ENCODE results near the gene DCTN2.
"Not testable (repeated sequence)": the region's sequence is repeated elsewhere in the genome, so short reads cannot be mapped to it uniquely, and the experiment has no call there.

Gene DCTN2

DNA sequence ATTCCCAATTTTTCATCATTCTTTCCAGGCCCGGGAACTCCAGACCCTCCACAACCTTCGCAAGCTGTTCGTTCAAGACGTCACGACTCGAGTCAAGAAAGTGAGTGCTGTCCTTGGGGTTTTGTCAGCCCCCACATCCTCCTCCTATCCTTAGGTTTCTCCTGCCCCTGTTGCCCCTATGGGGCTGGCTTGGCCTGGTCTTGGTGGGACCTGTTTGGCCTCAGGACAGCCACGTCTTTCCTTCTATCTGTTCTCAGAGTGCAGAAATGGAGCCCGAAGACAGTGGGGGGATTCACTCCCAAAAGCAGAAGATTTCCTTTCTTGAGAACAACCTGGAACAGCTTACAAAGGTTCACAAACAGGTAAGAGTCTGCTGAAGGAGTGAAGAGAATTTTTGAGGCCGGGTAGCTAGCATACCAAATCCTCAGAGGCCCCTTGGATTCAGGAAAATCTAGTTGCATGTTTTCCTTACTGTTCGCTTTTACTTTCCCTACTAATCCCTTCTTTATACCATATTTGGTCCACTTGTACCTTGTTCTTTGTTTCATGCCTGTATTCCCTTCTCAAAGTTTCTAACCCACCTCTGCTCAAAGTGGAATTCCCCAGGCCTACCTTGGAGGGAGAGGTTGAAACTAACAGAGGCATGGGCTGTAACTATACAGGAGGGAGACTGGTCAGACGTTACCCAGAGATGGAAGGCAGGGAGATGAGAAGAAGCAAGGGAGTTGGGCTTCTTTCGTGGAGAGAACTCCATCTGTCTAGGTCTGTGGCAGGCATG lies 31.2 kb upstream of the DCTN2 start:
- no peak for DNase-seq (ENCODE audit: low read depth in 2 of 2)

DNA sequence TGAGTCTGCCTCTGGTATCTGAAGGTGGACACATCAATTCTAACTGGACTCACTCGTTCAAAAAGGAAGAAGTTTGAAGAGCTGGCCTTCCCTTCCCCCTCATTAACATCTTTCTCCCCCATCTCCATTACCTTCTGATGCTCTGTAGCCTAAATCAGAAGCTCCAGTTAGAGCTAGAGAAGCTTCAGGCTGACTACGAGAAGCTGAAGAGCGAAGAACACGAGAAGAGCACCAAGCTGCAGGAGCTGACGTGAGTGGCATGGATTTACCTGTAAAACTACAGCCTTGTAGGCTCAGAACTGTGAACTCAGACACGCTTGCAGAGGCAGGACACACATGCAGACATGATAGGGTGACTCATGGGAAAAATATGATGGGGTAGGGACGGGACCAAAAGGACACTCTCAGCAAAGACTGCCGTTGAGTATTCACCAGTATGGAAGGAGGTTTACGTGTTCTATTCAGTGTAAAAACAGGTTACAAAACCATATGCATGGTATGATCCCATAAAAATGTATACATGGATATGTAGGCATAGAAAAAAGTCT lies 29.7 kb upstream of the DCTN2 start:
- DNase-seq (ENCODE audit: low read depth in 2 of 2): no peak

GRCh38 chr12:57575771-57576612 lies 29.0 kb upstream of the DCTN2 start:
- no peak for DNase-seq (ENCODE audit: low read depth in 2 of 2)

DNA sequence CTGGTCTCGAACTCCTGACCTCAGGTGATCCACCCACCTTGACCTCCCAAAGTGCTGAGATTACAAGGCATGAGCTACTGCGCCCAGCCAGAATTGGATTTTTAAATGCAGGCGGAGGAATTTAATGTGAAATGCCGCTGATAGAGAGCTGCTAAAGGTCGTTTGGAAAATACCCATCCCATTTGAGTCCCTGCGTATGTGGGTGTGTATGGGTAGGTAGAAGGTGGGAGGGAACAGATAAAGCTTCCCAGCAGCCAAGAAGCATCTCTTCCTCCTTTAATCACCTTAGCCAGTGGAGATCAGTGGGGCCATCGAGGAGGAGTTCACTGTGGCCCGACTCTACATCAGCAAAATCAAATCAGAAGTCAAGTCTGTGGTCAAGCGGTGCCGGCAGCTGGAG lies 27.8 kb upstream of the DCTN2 start:
- no peak for DNase-seq (ENCODE audit: low read depth in 2 of 2)

DNA sequence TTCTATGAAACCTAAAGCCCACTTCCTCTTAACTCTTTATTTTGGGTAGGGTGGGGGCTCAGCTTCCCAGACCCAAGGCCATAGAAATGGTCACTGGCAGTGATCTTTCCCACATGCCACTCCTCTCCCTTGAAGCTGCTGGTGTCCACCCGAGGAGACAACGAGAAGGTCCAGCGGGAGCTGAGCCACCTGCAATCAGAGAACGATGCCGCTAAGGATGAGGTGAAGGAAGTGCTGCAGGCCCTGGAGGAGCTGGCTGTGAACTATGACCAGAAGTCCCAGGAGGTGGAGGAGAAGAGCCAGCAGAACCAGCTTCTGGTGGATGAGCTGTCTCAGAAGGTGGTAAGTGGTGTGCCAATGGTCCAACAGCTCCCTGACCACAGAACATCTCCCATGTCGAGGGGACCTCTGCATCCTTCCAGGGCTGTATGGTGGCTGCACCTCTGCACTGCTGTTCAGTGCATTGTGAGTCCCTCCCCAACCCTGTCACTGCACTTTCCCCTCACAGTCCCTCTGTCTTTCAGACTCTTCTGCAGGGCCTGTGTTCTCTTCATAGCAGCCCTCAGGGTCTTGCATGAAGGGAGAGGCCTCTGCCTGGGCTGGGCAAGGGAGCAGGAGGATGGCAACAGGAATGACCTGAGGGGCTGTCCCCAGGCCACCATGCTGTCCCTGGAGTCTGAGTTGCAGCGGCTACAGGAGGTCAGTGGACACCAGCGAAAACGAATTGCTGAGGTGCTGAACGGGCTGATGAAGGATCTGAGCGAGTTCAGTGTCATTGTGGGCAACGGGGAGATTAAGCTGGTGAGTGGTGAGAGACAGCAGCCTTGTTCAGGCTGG lies 25.2 kb upstream of the DCTN2 start:
- no peak for DNase-seq (ENCODE audit: low read depth in 2 of 2)

- DNase-seq (ENCODE audit: low read depth in 2 of 2): not testable (repeated sequence)
Observed at GRCh38 chr12:57570438-57570837, 23.4 kb upstream of the DCTN2 start.

DNA sequence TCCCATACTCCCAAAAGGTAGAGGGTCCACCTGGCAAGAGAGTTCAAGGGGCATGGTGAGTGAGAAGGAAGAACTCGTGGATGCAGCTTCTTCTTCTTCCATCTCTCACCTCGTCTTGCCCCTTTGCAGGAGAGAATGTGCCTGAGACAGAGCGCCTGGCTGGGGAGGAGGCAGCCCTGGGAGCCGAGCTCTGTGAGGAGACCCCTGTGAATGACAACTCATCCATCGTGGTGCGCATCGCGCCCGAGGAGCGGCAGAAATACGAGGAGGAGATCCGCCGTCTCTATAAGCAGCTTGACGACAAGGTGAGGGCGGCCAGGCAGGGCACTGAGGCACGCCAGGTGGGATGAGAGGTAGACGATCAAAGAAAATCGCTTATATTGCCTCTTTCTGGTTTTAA lies 22.9 kb upstream of the DCTN2 start:
- DNase-seq (ENCODE audit: low read depth in 2 of 2): no peak

- DNase-seq (ENCODE audit: low read depth in 2 of 2): no peak
Observed at GRCh38 chr12:57568838-57569237, 21.8 kb upstream of the DCTN2 start.

- DNase-seq (ENCODE audit: low read depth in 2 of 2): no peak
Observed at GRCh38 chr12:57564178-57564740, 17.3 kb upstream of the DCTN2 start.

- DNase-seq (ENCODE audit: low read depth in 2 of 2): no peak
Observed at GRCh38 chr12:57563358-57563757, 16.4 kb upstream of the DCTN2 start.

DNA sequence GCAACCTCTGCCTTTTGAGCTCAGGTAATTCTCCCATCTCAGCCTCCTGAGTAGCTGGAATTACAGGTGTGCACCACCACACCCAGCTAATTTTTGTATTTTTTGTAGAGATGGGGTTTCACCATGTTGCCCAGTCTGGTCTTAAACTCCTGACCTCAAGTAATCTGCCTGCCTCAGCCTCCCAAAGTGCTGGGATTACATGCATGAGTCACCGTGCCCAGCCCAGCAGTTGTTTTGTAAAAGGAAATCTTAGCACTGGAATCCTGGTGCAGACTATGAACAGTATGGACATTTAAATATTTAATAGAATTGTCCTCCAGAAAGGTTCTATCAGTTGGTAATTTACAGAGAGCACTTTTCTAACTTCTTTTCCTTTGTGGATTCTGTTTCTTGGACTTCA lies 14.1 kb upstream of the DCTN2 start:
- not testable (repeated sequence) for DNase-seq (ENCODE audit: low read depth in 2 of 2)

DNA sequence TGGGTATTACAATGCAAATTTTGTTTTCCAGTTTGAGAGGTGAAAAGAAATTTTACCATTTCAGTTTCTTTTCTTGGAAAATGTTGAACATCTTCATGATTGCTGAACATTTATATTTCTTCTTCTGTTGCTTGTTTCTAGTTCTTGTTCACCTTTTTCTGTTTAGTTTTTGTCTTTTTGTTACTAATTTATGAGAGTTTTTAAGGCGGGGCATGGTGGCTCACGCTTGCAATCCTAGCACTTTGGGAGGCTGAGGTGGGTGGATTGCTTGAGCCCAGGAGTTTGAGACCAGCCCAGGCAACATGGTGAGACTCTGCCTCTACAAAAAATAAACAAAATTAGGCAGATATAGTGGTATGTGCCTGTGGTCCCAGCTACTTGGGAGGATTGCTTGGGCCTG lies 13.5 kb upstream of the DCTN2 start:
- no peak for DNase-seq (ENCODE audit: low read depth in 2 of 2)

DNA sequence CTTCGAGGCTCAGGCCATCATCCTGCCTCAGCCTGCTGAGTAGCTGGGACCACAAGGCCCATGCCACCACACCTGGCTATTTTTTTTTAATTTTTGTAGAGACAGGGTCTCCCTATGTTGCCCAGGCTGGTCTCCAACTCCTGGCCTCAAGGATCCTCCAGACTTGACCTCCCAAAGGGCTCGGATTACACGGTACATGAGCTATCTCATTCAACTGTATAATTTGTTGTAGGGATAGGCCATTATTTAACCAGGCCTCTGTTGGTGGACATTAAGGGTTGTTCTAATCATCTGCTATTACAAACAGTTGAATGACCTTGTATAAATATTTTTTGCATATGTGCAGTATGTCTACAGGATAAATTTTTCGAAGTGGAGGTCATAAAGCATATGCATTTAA lies 11.9 kb upstream of the DCTN2 start:
- no peak for DNase-seq (ENCODE audit: low read depth in 2 of 2)

DNA sequence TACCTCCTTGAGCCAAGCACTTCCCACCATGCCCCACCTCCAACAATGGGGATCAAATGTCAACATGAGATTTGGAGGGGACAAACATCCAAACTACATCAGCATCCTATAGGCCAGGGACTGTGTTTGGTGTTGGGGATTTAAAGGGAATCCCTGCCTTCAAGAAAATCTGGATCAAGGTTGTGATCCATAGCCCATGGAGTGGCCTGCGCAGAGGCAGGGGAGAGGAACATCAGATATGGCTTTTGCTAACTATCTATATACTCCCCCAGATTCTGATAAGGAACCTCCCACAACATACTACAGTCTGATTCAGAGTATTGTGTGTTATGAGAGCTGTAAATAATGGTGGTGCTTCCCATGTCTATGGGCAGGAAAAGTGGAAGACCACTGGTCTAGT lies 7.9 kb upstream of the DCTN2 start:
- DNase-seq (ENCODE audit: low read depth in 2 of 2): no peak

GRCh38 chr12:57554453-57554852 lies 7.5 kb upstream of the DCTN2 start:
- no peak for DNase-seq (ENCODE audit: low read depth in 2 of 2)

DNA sequence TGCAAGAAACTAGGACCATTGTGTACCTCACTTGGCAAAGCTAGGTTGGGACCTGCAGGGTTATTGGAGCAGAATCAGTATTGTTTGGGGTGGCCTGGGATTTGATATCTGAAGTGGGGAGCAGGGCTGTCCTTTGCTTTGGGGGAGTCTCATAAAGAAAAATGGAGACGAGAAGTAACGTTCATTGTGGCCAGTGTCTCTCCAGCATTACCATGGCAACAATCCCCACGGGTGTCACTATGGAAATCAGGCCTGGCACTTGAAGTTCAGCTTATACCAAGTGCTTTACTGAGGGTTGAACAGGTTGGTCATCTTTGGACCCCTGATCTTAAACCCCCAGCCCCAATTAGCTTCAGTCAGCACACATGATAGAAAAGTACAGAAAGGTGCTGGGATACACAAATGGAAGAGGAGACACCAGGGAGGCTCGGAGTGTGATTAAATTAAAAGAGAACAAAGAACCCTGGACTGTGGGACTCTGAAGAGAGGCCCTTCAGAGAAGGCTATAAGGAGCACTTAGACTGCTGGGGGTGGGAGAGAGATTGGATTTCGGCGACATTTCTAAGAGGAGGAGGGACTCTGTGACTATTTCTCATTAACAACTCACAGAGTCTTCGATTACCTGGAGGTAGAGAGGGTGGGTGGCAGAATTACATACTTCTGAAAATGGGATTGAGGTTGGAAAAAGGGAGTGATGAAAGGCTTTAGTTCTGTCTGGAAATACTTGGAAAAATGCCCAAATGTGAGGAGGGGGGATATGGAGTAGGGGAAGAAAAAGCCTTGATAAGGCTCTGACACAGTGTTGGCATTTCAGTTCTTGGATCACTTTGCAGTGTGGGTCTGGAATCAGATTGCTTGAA lies 6.6 kb upstream of the DCTN2 start:
- DNase-seq (ENCODE audit: low read depth in 2 of 2): no peak

- DNase-seq (ENCODE audit: low read depth in 2 of 2): no peak
Observed at GRCh38 chr12:57552835-57553313, 5.9 kb upstream of the DCTN2 start.

DNA sequence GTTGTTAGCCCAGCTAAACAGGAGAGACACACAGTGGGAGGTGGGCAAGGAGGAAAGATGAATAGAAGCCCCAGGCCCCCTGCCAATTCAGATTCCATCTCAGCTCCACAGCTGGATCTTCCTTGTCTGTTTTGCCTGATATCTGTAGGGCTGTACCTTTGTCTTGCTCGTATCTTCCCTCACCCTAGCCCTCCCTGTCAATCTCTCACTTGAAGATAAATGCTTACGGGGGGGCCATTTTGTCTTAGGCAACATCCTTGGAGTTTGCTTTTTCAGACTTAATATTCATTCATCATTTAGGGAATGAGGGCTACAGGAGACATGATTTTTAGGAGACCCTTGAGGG lies 5.3 kb upstream of the DCTN2 start:
- DNase-seq (ENCODE audit: low read depth in 2 of 2): no peak

GRCh38 chr12:57551637-57552305 lies 4.8 kb upstream of the DCTN2 start:
- DNase-seq (ENCODE audit: low read depth in 2 of 2): no peak
